HG03175 (cell line): ENCODE results near the gene BRF1.
"Not testable (repeated sequence)": the region's sequence is repeated elsewhere in the genome, so short reads cannot be mapped to it uniquely, and the experiment has no call there.

Source experiments
- ATAC-seq: cut with Tn5 transposase; IDR thresholded peaks from one replicate; pipeline ENCODE4 v1.9.1; 2021; ENCODE audit warnings: mild to moderate bottlenecking, moderate library complexity; ENCODE audit not compliant: unreplicated experiment

BRF1 gene

GRCh38 chr14:105297311-105297710, 3.5 kb downstream of the BRF1 start:
- not testable (repeated sequence) for ATAC-seq

GRCh38 chr14:105294142-105294597, 6.6 kb downstream of the BRF1 start:
- ATAC-seq, result peak; percentile 54

GRCh38 chr14:105292826-105293711, 7.7 kb downstream of the BRF1 start:
- no peak for ATAC-seq

GRCh38 chr14:105290621-105291346, 10.0 kb downstream of the BRF1 start:
- ATAC-seq, result peak; percentile 43

- ATAC-seq, result not testable (repeated sequence)
Observed at GRCh38 chr14:105288936-105289335, 11.9 kb downstream of the BRF1 start.

- no peak for ATAC-seq
Observed at GRCh38 chr14:105287249-105288102, 13.3 kb downstream of the BRF1 start.

- ATAC-seq, result no peak
Observed at GRCh38 chr14:105286759-105287144, 14.0 kb downstream of the BRF1 start.

- no peak for ATAC-seq
Observed at GRCh38 chr14:105285174-105285573, 15.6 kb downstream of the BRF1 start.

- no peak for ATAC-seq
Observed at GRCh38 chr14:105283899-105284298, 16.9 kb downstream of the BRF1 start.

- ATAC-seq, result no peak
Observed at GRCh38 chr14:105283028-105283427, 17.8 kb downstream of the BRF1 start.

GRCh38 chr14:105282098-105282725, 18.6 kb downstream of the BRF1 start:
- ATAC-seq, result no peak

GRCh38 chr14:105281371-105282097, 19.3 kb downstream of the BRF1 start:
- ATAC-seq, result no peak

- no peak for ATAC-seq
Observed at GRCh38 chr14:105280525-105280924, 20.3 kb downstream of the BRF1 start.

GRCh38 chr14:105279642-105280361, 21.0 kb downstream of the BRF1 start:
- no peak for ATAC-seq

- not testable (repeated sequence) for ATAC-seq
Observed at GRCh38 chr14:105277448-105277847, 23.4 kb downstream of the BRF1 start.

GRCh38 chr14:105275267-105275946, 25.4 kb downstream of the BRF1 start:
- ATAC-seq, result no peak

- ATAC-seq, result no peak
Observed at GRCh38 chr14:105274637-105275036, 26.2 kb downstream of the BRF1 start.

GRCh38 chr14:105273062-105273461, 27.7 kb downstream of the BRF1 start:
- ATAC-seq, result no peak

GRCh38 chr14:105272623-105273022, 28.2 kb downstream of the BRF1 start:
- no peak for ATAC-seq
